Thyroid gland (tissue), 4 donors: ENCODE measurements around the gene CAMSAP2. TPM values are rescaled to one million over a fixed set of nuclear protein-coding genes. Genes with fewer than 3 reads are reported as not detected.

Experiments used
- DNase-seq, 2 donors: peaks; one replicate each; pipeline ENCODE4 v3.0.0-alpha.2; 2019
- H3K27ac ChIP-seq, 3 donors: fragments of 200-600 bp; sonication (generic); 1 replicate in 2 of 3; 2 replicates in 1 of 3; pipeline ENCODE4 v1.5.1; 2016 to 2019; ENCODE audit warnings: mild to moderate bottlenecking in 1 of 3, moderate library complexity in 1 of 3
- H3K27me3 ChIP-seq: fragments of 200-600 bp; sonication (generic); one replicate; pipeline ENCODE4 v1.5.1; 2019
- H3K36me3 ChIP-seq, 2 donors: fragments of 200-600 bp; sonication (generic); one replicate each; pipeline ENCODE4 v1.5.1; 2016 to 2019
- H3K4me1 ChIP-seq, 2 donors: fragments of 200-600 bp; sonication (generic); one replicate each; pipeline ENCODE4 v1.5.1; 2017 to 2019
- H3K4me3 ChIP-seq, 3 donors: fragments of 200-600 bp; sonication (generic); replicated peaks in 1 of 3; 1 replicate in 2 of 3; 2 replicates in 1 of 3; pipeline ENCODE4 v1.5.1; 2016; ENCODE audit warnings: mild to moderate bottlenecking in 1 of 3
- H3K9me3 ChIP-seq: fragments of 200-600 bp; sonication (generic); one replicate; pipeline ENCODE4 v1.5.1; 2017
- CTCF ChIP-seq, 6 experiments: fragments of 200-600 bp in 3 of 6; fragments of 450-650 bp in 3 of 6; sonication (generic) in 3 of 6; IDR thresholded peaks; one replicate each; pipeline ENCODE4 v1.5.1; 2016 to 2019; ENCODE audit warnings: antibody characterized with exemption in 6 of 6, mild to moderate bottlenecking in 2 of 6, inconsistent platforms in 1 of 6, moderate library complexity in 1 of 6
- POLR2A ChIP-seq, 2 donors: fragments of 450-650 bp; IDR thresholded peaks; one replicate each; pipeline ENCODE4 v1.6.1; 2017; ENCODE audit warnings: antibody characterized with exemption in 2 of 2, mild to moderate bottlenecking in 2 of 2, moderate library complexity in 1 of 2
- WGBS, 2 donors: methylation state at CpG; one replicate each; pipeline ENCODE4 v1.1.5; 2017; 5-methylcytosine and 5-hydroxymethylcytosine counted together
- intact Hi-C: fragments of 100-400 bp; cut with DNase I; formaldehyde crosslinking; loops from one replicate; pipeline ENCODE4 v1.15.1; 2023
- total RNA-seq, 4 donors: library from RNA; depleted of rRNA; stranded (reverse); fragments of >200 nt; gene quantifications; one replicate each; pipeline ENCODE4 v1.2.3, GENCODE V29; 2016

CAMSAP2 gene
- total RNA-seq, 4 donors from 2014 or later = 36.3 to 53.5 (median 41.8) TPM

GRCh38 chr1:200704986-200705500 lies 33.6 kb upstream of the CAMSAP2 start:
- Histone ChIP-seq H3K36me3 (no peaks in the 10 kb centered on the region), H3K27me3 (no peaks in the 10 kb centered on the region), H3K27ac (no peak overlapping the region), H3K9me3 (no peaks in the 10 kb centered on the region), H3K4me3 (no peak overlapping the region), H3K4me1 (no peaks in the 10 kb centered on the region)
- 79 to 80% methylated on average over 3 of the region's 3 CpGs for WGBS, 2 donors
- DNase-seq = no peak
- TF ChIP-seq CTCF (IDR thresholded peaks at IDR 0.05) (no peak), POLR2A (IDR thresholded peaks at IDR 0.05) (no peak)
- intact Hi-C loops = no loop called here

- Histone ChIP-seq H3K36me3 (no peaks in the 10 kb centered on the region), H3K27me3 (no peaks in the 10 kb centered on the region), H3K4me3 (no peak overlapping the region), H3K4me1 (no peaks in the 10 kb centered on the region), H3K27ac (no peak overlapping the region), H3K9me3 (no peaks in the 10 kb centered on the region)
- WGBS, 2 donors = 90 to 93% methylated on average over 4 of the region's 4 CpGs
- no peak for DNase-seq
- intact Hi-C loops = no loop called here
- no peak for TF ChIP-seq CTCF (IDR thresholded peaks at IDR 0.05)
- no peak for TF ChIP-seq POLR2A (IDR thresholded peaks at IDR 0.05)
Measured at GRCh38 chr1:200706111-200706814, 32.4 kb upstream of the CAMSAP2 start.

GRCh38 chr1:200707116-200707515 lies 31.6 kb upstream of the CAMSAP2 start:
- no peak for DNase-seq
- no peaks in the 10 kb centered on the region for H3K9me3 ChIP-seq
- H3K36me3 ChIP-seq = no peaks in the 10 kb centered on the region
- TF ChIP-seq POLR2A (IDR thresholded peaks at IDR 0.05) (no peak), CTCF (IDR thresholded peaks at IDR 0.05) (no peak)
- no peaks in the 10 kb centered on the region for H3K4me1 ChIP-seq
- H3K4me3 ChIP-seq = no peak overlapping the region
- H3K27ac ChIP-seq = no peak overlapping the region
- H3K27me3 ChIP-seq = no peaks in the 10 kb centered on the region
- intact Hi-C loops = no loop called here
- 84 to 94% methylated on average over 5 of the region's 5 CpGs for WGBS, 2 donors

GRCh38 chr1:200708161-200708560 lies 30.5 kb upstream of the CAMSAP2 start:
- intact Hi-C loops = no loop called here
- Histone ChIP-seq H3K36me3 (no peaks in the 10 kb centered on the region), H3K4me3 (no peak overlapping the region), H3K9me3 (no peaks in the 10 kb centered on the region), H3K4me1 (no peaks in the 10 kb centered on the region), H3K27ac (no peak overlapping the region), H3K27me3 (no peaks in the 10 kb centered on the region)
- DNase-seq = no peak
- TF ChIP-seq CTCF (IDR thresholded peaks at IDR 0.05) (no peak), POLR2A (IDR thresholded peaks at IDR 0.05) (no peak)

GRCh38 chr1:200708769-200709168 lies 29.9 kb upstream of the CAMSAP2 start:
- Histone ChIP-seq H3K27ac (no peak overlapping the region), H3K27me3 (no peaks in the 10 kb centered on the region), H3K4me1 (no peaks in the 10 kb centered on the region), H3K36me3 (no peaks in the 10 kb centered on the region), H3K9me3 (no peaks in the 10 kb centered on the region), H3K4me3 (no peak overlapping the region)
- intact Hi-C loops = no loop called here
- TF ChIP-seq CTCF (IDR thresholded peaks at IDR 0.05) (no peak), POLR2A (IDR thresholded peaks at IDR 0.05) (no peak)
- 89 to 94% methylated on average over 1 of the region's 1 CpG for WGBS, 2 donors
- DNase-seq = no peak
